ENCODE data around the gene PCP4L1.
"Not testable (repeated sequence)": the region's sequence is repeated elsewhere in the genome, so short reads cannot be mapped to it uniquely, and the experiment has no call there.

Gene PCP4L1

DNA sequence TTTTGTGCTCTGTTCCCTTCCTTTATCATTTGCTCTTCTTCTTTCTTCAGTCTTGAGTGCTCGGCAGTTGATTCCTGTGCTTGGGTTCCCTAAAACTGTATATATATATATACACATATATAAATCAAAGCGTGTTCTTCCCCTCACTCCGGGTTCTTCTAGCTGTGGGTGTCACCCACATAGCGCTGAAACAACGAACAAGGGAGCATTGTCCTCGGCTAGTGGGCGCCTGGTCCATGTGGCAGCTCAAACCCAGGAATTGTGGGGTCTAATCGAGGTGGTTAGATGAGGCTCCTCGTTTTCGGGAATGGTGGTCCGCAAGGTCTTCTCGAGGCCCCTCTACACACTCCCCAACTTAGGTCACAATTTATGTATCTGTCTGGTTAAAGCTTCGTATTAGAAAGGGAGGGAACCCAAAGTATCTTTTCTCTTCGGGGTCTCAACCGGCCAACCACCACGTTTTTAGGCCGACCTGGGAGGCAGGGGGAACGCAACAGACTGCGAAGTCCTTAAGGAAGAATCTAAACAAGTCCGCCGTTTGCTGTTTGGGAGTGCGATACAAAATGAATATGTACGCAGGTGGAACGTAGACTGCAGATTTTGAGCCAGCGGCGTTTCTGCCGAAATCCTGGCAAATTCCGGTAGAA is 55.1 kb downstream of the PCP4L1 start:
- ATAC-seq (peak; percentile 8), DNase-seq (no peak)
- Mint-ChIP-seq H3K4me3 (peak overlapping the region; percentile 89 to 97), H3K27ac (peak overlapping the region; percentile 99), H3K4me1 (peaks cover 27% of the 10 kb centered on the region), H3K27me3 (no peaks in the 10 kb centered on the region), H3K9me3 (no peaks in the 10 kb centered on the region)

DNA sequence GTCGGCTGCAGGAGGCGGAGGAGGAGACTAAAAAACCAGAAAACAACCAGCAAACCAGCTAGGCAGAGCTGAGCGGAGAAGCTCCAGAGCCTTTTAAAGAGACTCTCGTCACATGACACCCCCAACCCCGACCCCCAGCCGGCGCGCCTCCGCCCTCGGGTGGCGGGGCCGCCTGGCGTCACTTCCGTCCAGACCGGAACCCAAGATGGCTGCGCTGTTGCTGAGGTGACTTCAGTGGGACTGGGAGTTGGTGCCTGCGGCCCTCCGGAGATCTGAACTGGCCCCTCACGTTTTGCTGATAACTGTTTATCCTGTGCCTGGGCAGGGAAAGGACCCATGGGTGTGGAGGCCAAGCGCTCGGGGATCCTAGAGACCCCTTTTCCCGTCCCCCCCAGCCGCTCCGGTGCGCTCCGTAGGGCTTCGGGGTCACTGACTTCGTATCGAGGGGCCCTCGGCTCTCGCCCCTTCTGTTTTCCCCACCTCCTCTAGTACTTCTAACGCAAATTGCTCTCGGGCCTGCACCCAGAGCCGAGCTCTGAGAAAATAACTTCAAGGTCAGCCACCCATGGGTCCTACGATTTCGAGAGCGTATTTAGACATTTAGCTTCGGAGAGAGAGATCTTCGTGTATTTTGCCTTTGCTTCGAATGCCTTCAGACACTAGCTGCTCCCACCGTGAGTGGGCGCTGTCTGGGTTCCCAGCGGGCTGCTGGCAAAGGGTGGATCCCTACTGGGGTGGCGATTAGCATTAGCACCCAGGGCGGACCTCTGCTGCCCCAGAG is 55.8 kb downstream of the PCP4L1 start, which contains the start of gene SDHC:
SDHC (plus strand) TSS at position 181 of the 781 bp plus-strand sequence; CDS start at position 206, 25 bp downstream.
- Mint-ChIP-seq H3K4me1 (peaks cover 27% of the 10 kb centered on the region), H3K4me3 (peak within 1 kb of the TSS; percentile 89 to 97), H3K27ac (peak within 1 kb of the TSS; percentile 99), H3K9me3 (no peaks in the 10 kb centered on the region), H3K27me3 (no peaks in the 10 kb centered on the region)
- ATAC-seq (peak; percentile 99), DNase-seq (peak; percentile 81 to 85)

- peak overlapping the region; percentile 77 to 80 for H3K27ac Mint-ChIP-seq
- not testable (repeated sequence) for H3K27me3 Mint-ChIP-seq, H3K9me3 Mint-ChIP-seq, ATAC-seq, DNase-seq
- H3K4me3 Mint-ChIP-seq, result peak overlapping the region in 1 of 2 donors; percentile 97
- H3K4me1 Mint-ChIP-seq, result peaks cover 34% of the 10 kb centered on the region
Measured at GRCh38 chr1:161315841-161316674, 57.5 kb downstream of the PCP4L1 start.

- H3K9me3 Mint-ChIP-seq, result no peaks in the 10 kb centered on the region
- peaks cover 13% of the 10 kb centered on the region for H3K4me1 Mint-ChIP-seq
- no peak for DNase-seq
- no peak overlapping the region for H3K27ac Mint-ChIP-seq
- H3K27me3 Mint-ChIP-seq, result no peaks in the 10 kb centered on the region
- no peak overlapping the region for H3K4me3 Mint-ChIP-seq
- peak; percentile 58 for ATAC-seq
Measured at GRCh38 chr1:161324020-161324419, 65.5 kb downstream of the PCP4L1 start.

- ATAC-seq (no peak), DNase-seq (no peak)
- Mint-ChIP-seq H3K4me1 (no peaks in the 10 kb centered on the region), H3K9me3 (no peaks in the 10 kb centered on the region), H3K4me3 (no peak overlapping the region), H3K27ac (no peak overlapping the region), H3K27me3 (no peaks in the 10 kb centered on the region)
Measured at GRCh38 chr1:161330346-161330745, 71.8 kb downstream of the PCP4L1 start.

GRCh38 chr1:161333166-161333565 is 74.6 kb downstream of the PCP4L1 start:
- no peak overlapping the region for H3K4me3 Mint-ChIP-seq
- H3K27me3 Mint-ChIP-seq, result no peaks in the 10 kb centered on the region
- ATAC-seq, result no peak

More at GRCh38 chr1:161333166-161333565, 74.6 kb downstream of the PCP4L1 start:
- H3K27ac Mint-ChIP-seq, result no peak overlapping the region
- no peaks in the 10 kb centered on the region for H3K9me3 Mint-ChIP-seq
- no peaks in the 10 kb centered on the region for H3K4me1 Mint-ChIP-seq
- no peak for DNase-seq

All from stimulated activated naive CD8-positive, alpha-beta T cell treated with anti-CD3 and anti-CD28 coated beads, Interleukin-15, amount 100 ng/mL, for 72 hours (primary cell).